Stimulated activated CD8-positive, alpha-beta memory T cell treated with anti-CD3 and anti-CD28 coated beads, Interleukin-12 subunit alpha, Interleukin-12 subunit beta, amount 100 ng/mL, for 1 hour (primary cell): Measurements from ENCODE around the gene SUCLG2.
"Not testable (repeated sequence)": the region's sequence is repeated elsewhere in the genome, so short reads cannot be mapped to it uniquely, and the experiment has no call there.

Experiments
- DNase-seq: peaks from one replicate; pipeline ENCODE4 v3.0.0-alpha.2; 2020; ENCODE audit warnings: low read depth

Gene SUCLG2

GRCh38 chr3:67559029-67559605, 95.3 kb downstream of the SUCLG2 start:
- DNase-seq, result no peak

- no peak for DNase-seq
Measured at GRCh38 chr3:67558426-67558825, 96.0 kb downstream of the SUCLG2 start.

GRCh38 chr3:67557848-67558355, 96.5 kb downstream of the SUCLG2 start:
- no peak for DNase-seq

- no peak for DNase-seq
Measured at GRCh38 chr3:67551361-67552016, 102.9 kb downstream of the SUCLG2 start.

- no peak for DNase-seq
Measured at GRCh38 chr3:67550541-67550940, 103.9 kb downstream of the SUCLG2 start.

GRCh38 chr3:67542502-67543250, 111.7 kb downstream of the SUCLG2 start:
- not testable (repeated sequence) for DNase-seq

GRCh38 chr3:67540198-67540894, 114.1 kb downstream of the SUCLG2 start:
- DNase-seq, result no peak

- DNase-seq, result not testable (repeated sequence)
Measured at GRCh38 chr3:67537203-67537602, 117.2 kb downstream of the SUCLG2 start.

GRCh38 chr3:67535006-67535405, 119.4 kb downstream of the SUCLG2 start:
- DNase-seq, result no peak

GRCh38 chr3:67534594-67534993, 119.8 kb downstream of the SUCLG2 start:
- no peak for DNase-seq

GRCh38 chr3:67531181-67532101, 123.0 kb downstream of the SUCLG2 start:
- no peak for DNase-seq

- DNase-seq, result no peak
Measured at GRCh38 chr3:67529915-67530314, 124.5 kb downstream of the SUCLG2 start.

- DNase-seq, result no peak
Measured at GRCh38 chr3:67529337-67529736, 125.1 kb downstream of the SUCLG2 start.

- DNase-seq, result no peak
Measured at GRCh38 chr3:67526246-67526645, 128.2 kb downstream of the SUCLG2 start.

- no peak for DNase-seq
Measured at GRCh38 chr3:67524046-67524445, 130.4 kb downstream of the SUCLG2 start.

- DNase-seq, result no peak
Measured at GRCh38 chr3:67522081-67522480, 132.3 kb downstream of the SUCLG2 start.

GRCh38 chr3:67521053-67521646, 133.3 kb downstream of the SUCLG2 start:
- DNase-seq, result no peak

- no peak for DNase-seq
Measured at GRCh38 chr3:67518236-67518635, 136.2 kb downstream of the SUCLG2 start.

- DNase-seq, result no peak
Measured at GRCh38 chr3:67517781-67518180, 136.6 kb downstream of the SUCLG2 start.

- DNase-seq, result no peak
Measured at GRCh38 chr3:67516496-67516895, 137.9 kb downstream of the SUCLG2 start.

GRCh38 chr3:67515778-67516177, 138.6 kb downstream of the SUCLG2 start:
- DNase-seq, result no peak
